ENCODE results near the gene RIOK1. TPM values are rescaled to one million over a fixed set of nuclear protein-coding genes. Genes with fewer than 3 reads are reported as not detected.

The RIOK1 gene
- polyA plus RNA-seq, 3 donors = 7.7 to 14.6 (median 8.8) TPM

DNA sequence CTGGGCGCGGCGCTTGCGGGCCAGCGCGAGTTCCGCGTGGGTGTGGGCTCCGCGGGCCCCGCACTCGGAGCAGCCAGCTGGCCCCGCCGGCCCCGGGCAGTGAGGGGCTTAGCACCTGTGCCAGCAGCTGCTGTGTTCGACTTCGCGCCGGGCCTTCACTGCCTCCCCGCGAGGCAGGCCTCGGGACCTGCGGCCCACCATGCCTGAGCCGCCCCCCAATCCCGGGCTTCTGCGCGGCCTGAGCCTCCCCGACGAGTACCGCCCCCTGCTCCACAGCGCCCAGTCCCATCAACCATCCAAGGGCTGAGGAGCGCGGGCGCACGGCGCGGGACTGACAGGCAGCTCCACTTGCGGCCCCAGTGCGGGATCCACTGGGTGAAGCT lies 36.2 kb downstream of the RIOK1 start:
- Mint-ChIP-seq H3K27ac (no peak overlapping the region), H3K36me3 (peaks cover 0 to 6% of the 10 kb centered on the region in 2 donors), H3K27me3 (ENCODE audit: low read depth in 3 of 3) (peaks cover 0 to 2% (median 0%) of the 10 kb centered on the region in 3 donors), H3K9me3 (peaks cover 0 to 6% (median 0%) of the 10 kb centered on the region in 7 donors), H3K4me3 (no peak overlapping the region), H3K4me1 (peaks cover 4% of the 10 kb centered on the region)
- Histone ChIP-seq H3K79me2 (ENCODE audit: insufficient read depth, low read length) (no peaks in the 10 kb centered on the region), H3K4me2 (replicated peaks; ENCODE audit: extremely low read depth, low read length, poor library complexity, severe bottlenecking) (no peak overlapping the region), H3K36me3 (replicated peaks in 1 of 2; ENCODE audit: control insufficient read depth in 1 of 2, insufficient read depth in 2 of 2, low read length in 2 of 2) (no peaks in the 10 kb centered on the region), H4K20me1 (ENCODE audit: insufficient read depth, low read length) (no peaks in the 10 kb centered on the region), H3K4me3 (replicated peaks in 1 of 3; ENCODE audit: low read depth in 2 of 3, low read length in 3 of 3) (no peak overlapping the region), H3K4me1 (ENCODE audit: control insufficient read depth in 1 of 2, insufficient read depth in 2 of 2, low read length in 2 of 2) (peaks cover 0 to 2% of the 10 kb centered on the region in 2 donors), H3K9ac (ENCODE audit: insufficient read depth, low read length, poor library complexity, severe bottlenecking) (no peak overlapping the region), H3K9me3 (replicated peaks in 1 of 2; ENCODE audit: control insufficient read depth in 1 of 2, insufficient read depth in 1 of 2, low read length in 2 of 2) (no peaks in the 10 kb centered on the region), H3K27ac (ENCODE audit: low read depth in 1 of 2, low read length in 2 of 2) (no peak overlapping the region), H2AFZ (ENCODE audit: insufficient read depth, low read depth, low read length, poor library complexity, severe bottlenecking) (no peak overlapping the region), H3K27me3 (ENCODE audit: control insufficient read depth in 2 of 2, insufficient read depth in 2 of 2, low read length in 2 of 2) (no peaks in the 10 kb centered on the region)
- intact Hi-C loops (cut with micrococcal nuclease) = loop anchor here in 1 of 2 donors (10.0 kb wide), 1 partner anchor 189 kb away; no protein-coding TSS in a partner anchor
- 98% methylated on average over 28 of the region's 39 CpGs for WGBS (ENCODE audit: insufficient coverage)
- DNase-seq = no peak
- TF ChIP-seq, protein P1, sequence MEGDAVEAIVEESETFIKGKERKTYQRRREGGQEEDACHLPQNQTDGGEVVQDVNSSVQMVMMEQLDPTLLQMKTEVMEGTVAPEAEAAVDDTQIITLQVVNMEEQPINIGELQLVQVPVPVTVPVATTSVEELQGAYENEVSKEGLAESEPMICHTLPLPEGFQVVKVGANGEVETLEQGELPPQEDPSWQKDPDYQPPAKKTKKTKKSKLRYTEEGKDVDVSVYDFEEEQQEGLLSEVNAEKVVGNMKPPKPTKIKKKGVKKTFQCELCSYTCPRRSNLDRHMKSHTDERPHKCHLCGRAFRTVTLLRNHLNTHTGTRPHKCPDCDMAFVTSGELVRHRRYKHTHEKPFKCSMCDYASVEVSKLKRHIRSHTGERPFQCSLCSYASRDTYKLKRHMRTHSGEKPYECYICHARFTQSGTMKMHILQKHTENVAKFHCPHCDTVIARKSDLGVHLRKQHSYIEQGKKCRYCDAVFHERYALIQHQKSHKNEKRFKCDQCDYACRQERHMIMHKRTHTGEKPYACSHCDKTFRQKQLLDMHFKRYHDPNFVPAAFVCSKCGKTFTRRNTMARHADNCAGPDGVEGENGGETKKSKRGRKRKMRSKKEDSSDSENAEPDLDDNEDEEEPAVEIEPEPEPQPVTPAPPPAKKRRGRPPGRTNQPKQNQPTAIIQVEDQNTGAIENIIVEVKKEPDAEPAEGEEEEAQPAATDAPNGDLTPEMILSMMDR (IDR thresholded peaks at IDR 0.05) = no peak

DNA sequence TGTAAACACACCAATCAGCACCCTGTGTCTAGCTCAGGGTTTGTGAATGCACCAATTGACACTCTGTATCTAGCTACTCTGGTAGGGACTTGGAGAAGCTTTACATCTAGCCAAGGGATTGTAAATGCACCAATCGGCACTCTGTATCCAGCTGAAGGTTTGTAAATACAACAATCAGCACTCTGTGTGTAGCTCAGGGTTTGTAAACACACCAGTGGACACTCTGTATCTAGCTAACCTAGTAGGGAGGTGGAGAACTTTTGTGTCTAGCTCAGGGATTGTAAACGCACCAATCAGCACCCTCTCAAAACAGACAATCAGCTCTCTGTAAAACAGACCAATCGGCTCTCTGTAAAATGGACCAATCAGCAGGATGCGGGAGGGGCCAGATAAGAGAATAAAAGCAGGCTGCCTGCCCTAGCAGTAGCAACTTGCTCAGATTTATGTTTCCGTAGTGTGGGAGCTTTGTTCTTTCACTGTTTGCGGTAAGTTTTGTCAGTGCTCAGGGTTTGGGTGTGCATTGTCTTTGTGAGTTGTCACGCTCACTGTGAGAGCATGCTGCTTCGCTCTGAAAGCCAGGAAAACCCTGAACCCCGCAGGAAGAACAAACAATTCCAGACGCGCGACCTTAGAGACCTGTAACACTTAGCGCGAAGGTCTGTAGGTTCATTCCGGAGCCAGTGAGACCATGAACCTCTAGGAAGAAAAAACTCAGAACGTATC lies 37.0 kb downstream of the RIOK1 start:
- 76% methylated on average over 14 of the region's 16 CpGs for WGBS (ENCODE audit: insufficient coverage)
- H3K9me3 Mint-ChIP-seq = peaks cover 0 to 6% (median 0%) of the 10 kb centered on the region in 7 donors
- Histone ChIP-seq H3K9ac (ENCODE audit: insufficient read depth, low read length, poor library complexity, severe bottlenecking) (no peak overlapping the region), H3K9me3 (replicated peaks in 1 of 2; ENCODE audit: control insufficient read depth in 1 of 2, insufficient read depth in 1 of 2, low read length in 2 of 2) (no peaks in the 10 kb centered on the region), H3K27me3 (ENCODE audit: control insufficient read depth in 2 of 2, insufficient read depth in 2 of 2, low read length in 2 of 2) (no peaks in the 10 kb centered on the region), H3K27ac (ENCODE audit: low read depth in 1 of 2, low read length in 2 of 2) (no peak overlapping the region), H3K4me1 (ENCODE audit: control insufficient read depth in 1 of 2, insufficient read depth in 2 of 2, low read length in 2 of 2) (peaks cover 8 to 10% of the 10 kb centered on the region in 2 donors), H3K36me3 (replicated peaks in 1 of 2; ENCODE audit: control insufficient read depth in 1 of 2, insufficient read depth in 2 of 2, low read length in 2 of 2) (no peaks in the 10 kb centered on the region), H3K79me2 (ENCODE audit: insufficient read depth, low read length) (no peaks in the 10 kb centered on the region), H3K4me3 (replicated peaks in 1 of 3; ENCODE audit: low read depth in 2 of 3, low read length in 3 of 3) (no peak overlapping the region), H4K20me1 (ENCODE audit: insufficient read depth, low read length) (no peaks in the 10 kb centered on the region), H2AFZ (ENCODE audit: insufficient read depth, low read depth, low read length, poor library complexity, severe bottlenecking) (no peak overlapping the region), H3K4me2 (replicated peaks; ENCODE audit: extremely low read depth, low read length, poor library complexity, severe bottlenecking) (no peak overlapping the region)
- no peaks in the 10 kb centered on the region for H3K36me3 Mint-ChIP-seq
- TF ChIP-seq, protein P1 (IDR thresholded peaks at IDR 0.05) = no peak
- peak overlapping the region; percentile 5 to 7 for H3K4me3 Mint-ChIP-seq
- H3K27me3 Mint-ChIP-seq (ENCODE audit: low read depth in 3 of 3) = peaks cover 0 to 2% (median 0%) of the 10 kb centered on the region in 3 donors
- H3K27ac Mint-ChIP-seq = no peak overlapping the region
- peaks cover 12% of the 10 kb centered on the region for H3K4me1 Mint-ChIP-seq
- intact Hi-C loops (cut with micrococcal nuclease) = loop anchor here in 1 of 2 donors (10.0 kb wide), 1 partner anchor 188 kb away; no protein-coding TSS in a partner anchor
- no peak for DNase-seq

Data from CD14-positive monocyte (primary cell).